Stimulated activated CD4-positive, alpha-beta T cell treated with anti-CD3 and anti-CD28 coated beads, Interleukin-1b, Interleukin-23, amount 100 ng/mL, for 48 hours (primary cell): ENCODE results near the gene LZTR1.
A peak's percentile ranks its signal among the peaks of the same experiment; 100 is the strongest.
"Not testable (repeated sequence)": the region's sequence is repeated elsewhere in the genome, so short reads cannot be mapped to it uniquely, and the experiment has no call there.

ENCODE experiments used
- DNase-seq: peaks from one replicate; pipeline ENCODE4 v3.0.0-alpha.2; 2020

The LZTR1 gene

DNA sequence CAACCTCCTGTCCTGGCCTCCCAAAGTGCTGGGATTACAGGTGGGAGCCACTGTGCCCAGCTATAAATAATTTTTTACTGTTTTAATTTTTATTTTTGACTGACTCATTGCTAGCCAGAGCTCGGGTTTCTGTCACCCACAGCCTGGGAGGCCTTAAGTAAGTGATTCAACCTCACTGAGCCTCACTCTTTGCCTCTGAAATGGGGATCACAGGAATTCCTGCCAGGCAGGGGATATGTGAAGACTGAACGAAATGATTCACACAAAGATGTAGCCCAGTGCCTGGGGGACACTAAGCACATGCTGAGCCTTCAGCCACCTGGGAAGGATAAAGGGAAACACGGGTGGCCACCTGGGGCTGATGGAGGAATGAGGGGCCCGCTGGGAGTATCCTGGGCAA, 59.8 kb downstream of the LZTR1 start:
- no peak for DNase-seq

DNA sequence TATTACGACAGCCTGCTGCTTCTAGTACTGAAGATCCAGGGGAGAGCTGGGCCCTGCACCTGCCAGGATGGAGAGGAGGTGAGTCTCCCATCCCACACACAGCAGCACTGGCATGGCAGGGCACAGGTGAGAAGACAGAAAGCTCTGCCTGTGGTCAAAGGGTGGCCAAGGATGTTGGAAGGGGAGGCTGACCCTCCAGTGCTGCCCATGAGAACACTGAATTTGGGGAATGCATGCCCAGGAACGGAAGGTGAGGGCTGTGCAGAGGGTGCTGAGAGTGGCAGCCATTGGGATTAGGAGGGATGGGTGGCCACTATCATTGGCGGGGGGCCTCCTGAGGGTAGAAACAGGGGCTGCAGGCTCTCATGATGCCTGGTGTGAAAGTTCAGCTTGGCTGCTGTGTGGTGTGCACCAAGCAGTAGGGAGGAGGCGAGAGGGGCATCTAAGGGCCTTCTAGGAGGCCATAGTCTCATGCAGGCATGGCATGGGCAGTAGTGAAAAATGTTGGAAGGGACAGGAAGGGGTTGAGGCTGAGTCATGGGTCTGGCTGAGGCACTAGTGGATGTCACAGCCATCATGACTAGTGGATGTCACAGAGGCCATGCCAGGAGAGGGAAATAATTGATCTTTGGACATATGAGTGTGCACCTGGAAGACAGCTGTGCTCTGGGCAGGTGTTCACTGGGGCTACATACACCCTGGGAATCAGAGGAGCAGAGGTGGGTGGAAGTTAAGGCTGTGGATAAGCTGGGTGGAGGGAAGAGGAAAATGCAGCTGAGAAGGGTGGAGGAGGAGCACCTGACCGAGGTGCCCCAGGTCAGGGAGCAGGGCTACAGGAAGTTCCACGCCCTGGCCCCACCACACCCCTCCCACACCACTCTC, 61.1 kb downstream of the LZTR1 start:
- DNase-seq: no peak

DNA sequence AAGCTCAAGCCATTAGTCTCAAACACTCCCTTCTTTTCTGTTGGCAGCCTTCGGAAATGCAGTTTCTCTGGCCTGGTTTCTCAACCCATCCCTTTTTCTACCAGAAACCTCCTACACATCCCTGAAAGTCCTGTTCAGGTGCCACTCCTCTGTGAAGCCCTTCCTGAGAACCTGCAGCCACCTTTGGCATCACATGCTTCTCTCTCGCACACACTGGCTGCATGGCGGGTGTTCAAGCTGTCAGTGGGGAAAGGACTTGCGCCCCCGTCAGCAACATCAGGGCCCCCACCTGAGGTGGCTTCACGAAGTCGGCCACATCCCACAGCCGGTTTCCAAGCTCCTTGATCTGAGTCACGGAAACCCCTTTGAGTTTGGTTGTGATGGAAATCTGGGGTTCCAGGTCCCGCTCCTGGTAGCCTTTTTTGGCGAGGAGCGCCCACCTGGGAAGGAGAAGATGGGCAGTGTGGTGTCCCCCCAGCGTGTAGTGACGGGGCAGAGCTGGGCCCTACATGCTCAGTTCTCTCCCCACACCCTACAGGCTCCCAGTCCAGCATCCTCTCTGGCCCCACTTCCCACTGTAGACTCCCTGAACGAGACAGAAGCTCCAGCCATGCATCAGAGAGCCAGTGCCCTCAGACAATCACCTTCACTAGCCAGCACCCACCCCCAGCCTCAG, 61.9 kb downstream of the LZTR1 start:
- DNase-seq: no peak

DNA sequence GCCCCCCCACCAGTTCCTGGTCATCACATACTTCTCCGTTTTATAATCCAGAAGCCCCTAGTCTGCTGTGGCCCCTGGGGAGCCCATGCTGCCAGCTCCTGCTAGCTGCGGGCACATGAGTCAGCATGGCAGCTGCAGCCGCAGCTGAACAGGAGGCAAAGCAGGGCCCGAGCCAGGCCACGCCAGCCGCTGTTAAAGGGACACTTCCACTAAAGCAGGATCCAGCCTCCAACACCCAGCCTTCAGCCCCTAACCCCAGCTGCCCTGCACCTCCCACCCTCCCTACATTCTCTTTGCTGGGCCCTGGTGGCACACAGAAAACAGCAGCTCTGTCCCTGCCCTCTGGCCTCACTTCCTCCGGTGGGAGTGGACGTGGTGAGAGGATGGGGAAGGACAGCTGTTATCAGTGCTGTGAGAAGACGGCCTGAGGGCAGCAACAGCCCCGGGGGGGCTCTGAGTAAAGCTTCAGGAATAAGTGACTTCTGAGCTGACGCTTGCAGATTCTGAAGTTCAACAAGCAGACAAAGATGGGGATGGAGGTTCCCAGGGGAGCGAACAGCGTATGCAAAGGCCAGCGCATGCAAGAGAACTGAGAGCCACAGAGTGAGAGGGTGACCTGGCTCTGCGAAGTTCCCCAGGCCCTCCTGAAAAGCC, 63.0 kb downstream of the LZTR1 start:
- no peak for DNase-seq

DNA sequence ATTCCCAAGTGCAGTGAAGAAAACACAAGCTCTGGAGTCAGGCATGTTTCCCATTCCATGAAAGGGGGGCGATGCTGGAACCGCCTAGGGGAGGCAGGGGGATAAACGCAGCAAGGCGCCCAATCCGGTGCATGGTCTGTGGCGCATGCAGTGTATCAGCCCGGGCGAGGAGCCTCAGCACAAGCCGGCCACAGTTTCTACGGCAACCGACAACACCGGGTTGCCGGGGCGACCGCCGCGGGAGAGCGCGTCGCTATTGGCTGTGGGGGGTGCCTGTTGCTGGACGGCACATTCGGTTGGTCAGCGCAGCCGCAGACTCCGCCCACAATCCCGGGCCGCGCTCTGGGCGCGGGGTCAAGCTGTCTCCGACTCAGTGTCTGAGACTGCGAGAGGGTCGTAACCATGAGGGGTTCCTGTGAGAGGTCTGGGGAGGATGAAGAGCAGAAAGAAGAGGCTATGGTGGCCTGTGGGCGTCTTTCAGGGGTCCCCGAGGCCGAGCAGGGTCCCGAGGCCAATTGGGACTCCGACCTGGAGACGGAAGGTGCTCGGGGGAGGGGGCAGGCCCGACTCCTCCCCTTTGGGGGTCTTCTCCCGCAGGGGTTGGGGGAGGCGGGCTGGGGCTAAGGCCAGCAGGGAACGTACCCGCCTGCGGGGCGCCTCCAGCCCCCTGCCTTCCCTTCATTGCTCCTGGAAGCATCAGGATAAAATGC, 63.6 kb downstream of the LZTR1 start, which contains the start of gene LRRC74B:
TSS of gene LRRC74B (plus strand) at position 362 of the 710 bp plus-strand sequence. CDS start at position 403, 41 bp downstream.
- peak; percentile 77 for DNase-seq

DNA sequence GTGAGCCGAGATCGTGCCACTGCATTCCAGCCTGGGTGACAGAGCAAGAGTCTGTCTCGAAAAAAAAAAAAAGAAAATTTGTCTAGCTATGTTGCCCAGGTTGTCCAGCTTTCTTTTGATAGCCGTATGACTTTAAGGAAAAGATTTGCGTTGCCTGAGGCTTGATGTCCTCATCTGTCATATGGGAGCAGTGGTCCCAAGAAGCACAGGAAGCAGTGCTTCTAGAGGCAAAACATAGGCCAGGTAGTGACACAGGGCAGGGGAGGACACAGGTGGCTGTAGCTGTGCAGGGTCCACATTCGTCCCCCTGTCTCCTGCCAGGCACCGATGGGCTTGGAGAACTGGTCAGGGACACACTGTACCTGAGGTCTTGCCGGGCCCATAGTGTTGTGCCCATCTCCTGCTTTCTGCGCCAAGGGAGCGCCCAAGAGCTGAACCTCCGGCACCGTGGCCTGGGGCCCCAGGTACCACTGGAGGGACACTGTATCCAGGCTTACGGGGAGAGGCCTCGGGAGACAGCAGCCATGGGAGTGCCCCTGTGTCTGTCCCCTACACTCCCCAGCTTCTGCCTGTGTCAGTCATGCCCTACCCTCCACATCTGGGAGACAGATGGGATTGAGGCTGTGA, 65.1 kb downstream of the LZTR1 start:
- no peak for DNase-seq

DNA sequence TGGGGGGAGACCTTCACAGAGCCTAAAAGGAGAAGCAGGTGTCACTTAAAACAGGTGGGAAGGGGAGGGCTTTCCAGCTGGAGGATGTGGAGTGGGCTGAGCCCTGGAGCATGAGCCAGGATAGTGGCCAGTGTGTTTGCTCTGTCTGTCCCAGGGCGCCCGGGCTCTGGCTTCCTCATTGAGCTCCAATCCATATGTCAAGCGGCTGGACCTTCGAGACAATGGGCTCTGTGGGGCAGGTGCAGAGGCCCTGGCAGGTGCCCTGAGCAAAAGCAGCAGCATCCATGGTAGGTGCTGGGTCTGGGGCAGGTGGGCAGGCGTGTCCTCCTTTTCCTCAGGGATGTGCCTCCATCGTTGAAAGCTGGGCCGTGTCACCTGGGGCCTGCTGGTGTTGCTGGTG, 65.6 kb downstream of the LZTR1 start:
- DNase-seq: no peak

DNA sequence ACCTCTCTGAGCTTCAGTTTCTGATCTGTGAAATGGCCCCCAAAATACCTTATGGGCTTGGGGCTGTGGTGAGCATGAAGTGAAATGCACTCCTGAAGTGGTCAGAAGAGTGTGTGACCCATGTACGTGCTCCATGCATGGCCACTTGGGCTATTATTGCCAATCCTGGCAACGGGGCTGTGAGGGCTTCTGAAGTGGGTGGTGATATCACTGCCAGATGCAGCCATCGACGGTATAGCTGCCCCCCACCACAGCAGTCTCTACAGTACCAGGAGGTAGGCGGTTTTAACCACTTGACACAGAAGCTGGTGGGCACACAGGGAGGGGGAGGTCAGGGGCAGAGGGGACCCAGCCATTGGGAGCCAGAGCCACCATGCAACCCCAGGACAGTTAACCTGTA, 66.4 kb downstream of the LZTR1 start:
- not testable (repeated sequence) for DNase-seq
